Measurements from ENCODE around the gene ZNF586. TPM values are rescaled to one million over a fixed set of nuclear protein-coding genes. Genes with fewer than 3 reads are reported as not detected.
"Not testable (repeated sequence)": the region's sequence is repeated elsewhere in the genome, so short reads cannot be mapped to it uniquely, and the experiment has no call there.

Gene ZNF586
- total RNA-seq, 3 donors from 2014 or later (not counting 1 experiment from before 2014, with no cell fraction given): 24.0 to 33.3 (median 28.2) TPM

- H3K9me3 Mint-ChIP-seq; H3K4me3 Mint-ChIP-seq; H3K36me3 ChIP-seq (ENCODE audit: control insufficient read depth, insufficient read depth, low read length); H3K4me1 Mint-ChIP-seq; H3K4me1 ChIP-seq (ENCODE audit: control insufficient read depth, insufficient read depth, low read length); intact Hi-C loops (cut with micrococcal nuclease); H3K27me3 ChIP-seq (ENCODE audit: control insufficient read depth, insufficient read depth, low read length); H3K27ac ChIP-seq (ENCODE audit: low read length); H3K36me3 Mint-ChIP-seq; H3K4me3 ChIP-seq (ENCODE audit: low read length); H3K9me3 ChIP-seq (ENCODE audit: control insufficient read depth, insufficient read depth, low read length): not testable (repeated sequence)
- H3K27ac Mint-ChIP-seq: peak overlapping the region in 1 of 2 donors; percentile 60
- H3K27me3 Mint-ChIP-seq (ENCODE audit: low read depth in 2 of 2): peaks cover 10 to 23% of the 10 kb centered on the region in 2 donors
- WGBS (ENCODE audit: insufficient coverage): 16% methylated on average over 7 of the region's 10 CpGs
- ATAC-seq (peak in 2 of 3 donors; percentile 54 to 55), DNase-seq (peak; percentile 21 to 41)
- TF ChIP-seq CTCF (IDR thresholded peaks at IDR 0.05): peak; percentile 53
Measured at GRCh38 chr19:57738320-57738719, 31.2 kb upstream of the ZNF586 start.

GRCh38 chr19:57738770-57739169 is 30.7 kb upstream of the ZNF586 start:
- H3K4me3 Mint-ChIP-seq; DNase-seq; H3K4me3 ChIP-seq (ENCODE audit: low read length); intact Hi-C loops (cut with micrococcal nuclease); H3K36me3 Mint-ChIP-seq; H3K9me3 Mint-ChIP-seq; H3K27ac ChIP-seq (ENCODE audit: low read length); H3K27me3 ChIP-seq (ENCODE audit: control insufficient read depth, insufficient read depth, low read length); H3K36me3 ChIP-seq (ENCODE audit: control insufficient read depth, insufficient read depth, low read length); H3K4me1 ChIP-seq (ENCODE audit: control insufficient read depth, insufficient read depth, low read length); H3K9me3 ChIP-seq (ENCODE audit: control insufficient read depth, insufficient read depth, low read length); H3K4me1 Mint-ChIP-seq; ATAC-seq: not testable (repeated sequence)
- H3K27ac Mint-ChIP-seq: peak overlapping the region in 1 of 2 donors; percentile 60
- WGBS (ENCODE audit: insufficient coverage): 98% methylated on average over 7 of the region's 7 CpGs
- peaks cover 10 to 23% of the 10 kb centered on the region in 2 donors for H3K27me3 Mint-ChIP-seq (ENCODE audit: low read depth in 2 of 2)

GRCh38 chr19:57746580-57747471 is 22.6 kb upstream of the ZNF586 start, which contains the start of gene ZNF776:
ZNF776 (plus strand) TSS chr19:57746815; CDS start chr19:57747059, 244 bp downstream.
- H3K4me3 Mint-ChIP-seq: peak within 1 kb of the TSS; percentile 93
- no peaks in the 10 kb centered on the region for H3K27me3 ChIP-seq (ENCODE audit: control insufficient read depth, insufficient read depth, low read length)
- intact Hi-C loops (cut with micrococcal nuclease): loop anchor here (1.0 to 5.0 kb wide), 3 partner anchors 22 to 410 kb away; partner anchors contain the start of gene ZNF586
- H3K4me1 ChIP-seq (ENCODE audit: control insufficient read depth, insufficient read depth, low read length): peaks cover 11% of the 10 kb centered on the region
- H3K9me3 ChIP-seq (ENCODE audit: control insufficient read depth, insufficient read depth, low read length): peaks cover 34% of the 10 kb centered on the region
- H3K36me3 Mint-ChIP-seq: peaks cover 45% of the 10 kb centered on the region
- ATAC-seq (peak; percentile 97 to 99 (median 98)), DNase-seq (peak; percentile 73 to 93)
- H3K27ac Mint-ChIP-seq: peak within 1 kb of the TSS; percentile 99
- H3K4me3 ChIP-seq (ENCODE audit: low read length): peak within 1 kb of the TSS; percentile 69
- H3K9me3 Mint-ChIP-seq: peaks cover 12 to 14% of the 10 kb centered on the region in 2 donors
- WGBS (ENCODE audit: insufficient coverage): 2% methylated on average over 51 of the region's 51 CpGs
- H3K36me3 ChIP-seq (ENCODE audit: control insufficient read depth, insufficient read depth, low read length): peaks cover 27% of the 10 kb centered on the region
- peaks cover 25 to 40% of the 10 kb centered on the region in 2 donors for H3K4me1 Mint-ChIP-seq
- H3K27me3 Mint-ChIP-seq (ENCODE audit: low read depth in 2 of 2): no peaks in the 10 kb centered on the region
- peak within 1 kb of the TSS; percentile 75 for H3K27ac ChIP-seq (ENCODE audit: low read length)
- no peak for TF ChIP-seq CTCF (IDR thresholded peaks at IDR 0.05)

- Mint-ChIP-seq H3K4me1 (peaks cover 25 to 40% of the 10 kb centered on the region in 2 donors), H3K36me3 (peaks cover 51% of the 10 kb centered on the region), H3K27ac (peak overlapping the region; percentile 99), H3K27me3 (ENCODE audit: low read depth in 2 of 2) (no peaks in the 10 kb centered on the region), H3K4me3 (peak overlapping the region; percentile 93), H3K9me3 (peaks cover 16 to 17% of the 10 kb centered on the region in 2 donors)
- H3K4me1 ChIP-seq (ENCODE audit: control insufficient read depth, insufficient read depth, low read length): peaks cover 11% of the 10 kb centered on the region
- H3K27ac ChIP-seq (ENCODE audit: low read length): no peak overlapping the region
- peaks cover 40% of the 10 kb centered on the region for H3K9me3 ChIP-seq (ENCODE audit: control insufficient read depth, insufficient read depth, low read length)
- H3K27me3 ChIP-seq (ENCODE audit: control insufficient read depth, insufficient read depth, low read length): no peaks in the 10 kb centered on the region
- intact Hi-C loops (cut with micrococcal nuclease): loop anchor here (5.0 kb wide), 1 partner anchor 410 kb away; no protein-coding TSS in a partner anchor
- ATAC-seq (no peak), DNase-seq (no peak)
- H3K4me3 ChIP-seq (ENCODE audit: low read length): peak overlapping the region; percentile 69
- WGBS (ENCODE audit: insufficient coverage): 28% methylated on average over 4 of the region's 6 CpGs
- TF ChIP-seq CTCF (IDR thresholded peaks at IDR 0.05): no peak
- peaks cover 31% of the 10 kb centered on the region for H3K36me3 ChIP-seq (ENCODE audit: control insufficient read depth, insufficient read depth, low read length)
Measured at GRCh38 chr19:57747472-57747807, 22.0 kb upstream of the ZNF586 start.
